ENCODE measurements around the gene AQR.
"Not testable (repeated sequence)": the region's sequence is repeated elsewhere in the genome, so short reads cannot be mapped to it uniquely, and the experiment has no call there.

The AQR gene

GRCh38 chr15:34969340-34970097, at the start of gene AQR:
AQR (minus strand) TSS chr15:34969742; CDS start chr15:34969613, 129 bp downstream.
- DNase-seq, result peak; percentile 95

- DNase-seq, result peak; percentile 11
Observed at GRCh38 chr15:35014241-35014640, 44.7 kb upstream of the AQR start.

- DNase-seq, result no peak
Observed at GRCh38 chr15:35013370-35013769, 43.8 kb upstream of the AQR start.

- DNase-seq, result no peak
Observed at GRCh38 chr15:35007397-35007796, 37.9 kb upstream of the AQR start.

GRCh38 chr15:35005933-35006332, 36.4 kb upstream of the AQR start:
- DNase-seq, result no peak

GRCh38 chr15:35003928-35004327, 34.4 kb upstream of the AQR start:
- no peak for DNase-seq

- DNase-seq, result no peak
Observed at GRCh38 chr15:35000511-35000910, 31.0 kb upstream of the AQR start.

GRCh38 chr15:34999906-35000305, 30.4 kb upstream of the AQR start:
- no peak for DNase-seq

GRCh38 chr15:34994925-34995324, 25.4 kb upstream of the AQR start:
- no peak for DNase-seq

- no peak for DNase-seq
Observed at GRCh38 chr15:34993877-34994276, 24.3 kb upstream of the AQR start.

GRCh38 chr15:34993412-34993811, 23.9 kb upstream of the AQR start:
- no peak for DNase-seq

GRCh38 chr15:34988027-34988902, 18.7 kb upstream of the AQR start, which contains the start of gene ZNF770:
ZNF770 (minus strand) TSS chr15:34988287; CDS start chr15:34983434, 4,853 bp downstream.
- peak; percentile 96 for DNase-seq

GRCh38 chr15:34987609-34988026, 18.1 kb upstream of the AQR start:
- no peak for DNase-seq

- DNase-seq, result no peak
Observed at GRCh38 chr15:34986771-34987480, 17.4 kb upstream of the AQR start.

- no peak for DNase-seq
Observed at GRCh38 chr15:34986326-34986725, 16.8 kb upstream of the AQR start.

- DNase-seq, result no peak
Observed at GRCh38 chr15:34984889-34985630, 15.5 kb upstream of the AQR start.

GRCh38 chr15:34976743-34977142, 7.2 kb upstream of the AQR start:
- DNase-seq, result no peak

- DNase-seq, result no peak
Observed at GRCh38 chr15:34976073-34976472, 6.5 kb upstream of the AQR start.

GRCh38 chr15:34973512-34973911, 4.0 kb upstream of the AQR start:
- no peak for DNase-seq

- not testable (repeated sequence) for DNase-seq
Observed at GRCh38 chr15:34970098-34970643, 629 bp upstream of the AQR start.

GRCh38 chr15:34964277-34964676, 5.3 kb downstream of the AQR start:
- DNase-seq, result no peak

GRCh38 chr15:34953851-34954250, 15.7 kb downstream of the AQR start:
- no peak for DNase-seq

Data from retina (tissue), 1 donor.